Breast epithelium (tissue), 4 donors: ENCODE data around the gene RBM23. TPM values are rescaled to one million over a fixed set of nuclear protein-coding genes. Genes with fewer than 3 reads are reported as not detected.

Experiments used
- DNase-seq, 2 donors: peaks; one replicate each; pipeline ENCODE4 v3.0.0-alpha.2; 2019; ENCODE audit warnings: low spot score in 2 of 2
- H3K27ac ChIP-seq, 2 donors: fragments of 200-600 bp; sonication (generic) in 1 of 2; one replicate each; pipeline ENCODE4 v1.5.1; 2016 to 2019; ENCODE audit warnings: mild to moderate bottlenecking in 1 of 2
- H3K27me3 ChIP-seq, 2 donors: fragments of 200-600 bp; sonication (generic) in 1 of 2; one replicate each; pipeline versions ENCODE4 v1.5.1 to v1.6.0; 2017 to 2019; ENCODE audit warnings: control low read depth in 1 of 2, mild to moderate bottlenecking in 1 of 2
- H3K36me3 ChIP-seq: fragments of 200-600 bp; one replicate; pipeline ENCODE4 v1.5.1; 2019
- H3K4me1 ChIP-seq, 2 donors: fragments of 200-600 bp; sonication (generic); one replicate each; pipeline ENCODE4 v1.5.1; 2016 to 2019; ENCODE audit warnings: control low read depth in 1 of 2
- H3K4me3 ChIP-seq, 3 donors: fragments of 200-600 bp; sonication (generic); 1 replicate in 2 of 3; 2 replicates in 1 of 3; pipeline ENCODE4 v1.5.1; 2016 to 2019; ENCODE audit warnings: mild to moderate bottlenecking in 3 of 3, moderate library complexity in 2 of 3
- H3K9me3 ChIP-seq, 2 donors: fragments of 200-600 bp; sonication (generic) in 1 of 2; one replicate each; pipeline ENCODE4 v1.5.1; 2016 to 2019; ENCODE audit warnings: control low read depth in 1 of 2
- CTCF ChIP-seq, 3 donors: fragments of 450-650 bp; IDR thresholded peaks; one replicate each; pipeline ENCODE4 v1.5.1; 2016 to 2017; ENCODE audit warnings: antibody characterized with exemption in 3 of 3, mild to moderate bottlenecking in 3 of 3, moderate library complexity in 3 of 3
- POLR2A ChIP-seq: fragments of 450-650 bp; IDR thresholded peaks from one replicate; pipeline ENCODE4 v1.6.1; 2016; ENCODE audit warnings: antibody characterized with exemption, mild to moderate bottlenecking, moderate library complexity
- POLR2AphosphoS5 ChIP-seq, 3 donors: sonication (generic); formaldehyde crosslinking; IDR thresholded peaks; one replicate each; pipeline ENCODE4 v1.6.1; 2017; ENCODE audit warnings: antibody characterized with exemption in 3 of 3
- intact Hi-C: fragments of 100-400 bp; cut with DNase I; formaldehyde crosslinking; loops from one replicate; pipeline ENCODE4 v1.15.1; 2023; ENCODE audit warnings: low total_unique reads
- total RNA-seq, 3 donors: library from RNA; depleted of rRNA; stranded (reverse); fragments of >200 nt; gene quantifications; one replicate each; pipeline ENCODE4 v1.1.0, GENCODE V29; 2016

RBM23 gene
- total RNA-seq, 3 donors from 2014 or later, result 85.5 to 194 (median 174) TPM

DNA sequence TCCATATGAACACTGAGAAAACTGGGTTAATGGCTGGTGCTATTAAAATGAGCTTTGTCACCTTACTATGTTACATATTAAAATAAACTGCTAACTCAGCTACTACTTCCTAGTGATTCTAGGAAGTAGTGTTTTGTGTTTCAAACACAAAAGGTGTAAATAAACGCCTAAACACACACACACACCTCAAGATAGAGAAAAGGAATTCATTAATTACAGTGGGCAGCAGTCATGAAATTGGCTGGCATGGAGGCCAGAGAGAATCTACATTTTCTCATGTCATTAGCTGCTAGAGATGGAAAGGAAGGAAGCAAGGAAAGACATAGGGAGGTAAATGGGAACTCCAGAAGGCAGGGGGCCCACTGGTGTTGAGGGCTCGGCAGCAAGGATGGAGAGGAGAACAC lies 11.0 kb upstream of the RBM23 start:
- Histone ChIP-seq H3K27me3 (no peaks in the 10 kb centered on the region), H3K4me1 (peaks cover 3 to 11% of the 10 kb centered on the region in 2 donors), H3K36me3 (peaks cover 3% of the 10 kb centered on the region), H3K27ac (peak overlapping the region; percentile 95 to 97), H3K4me3 (peak overlapping the region; percentile 72 to 95 (median 93)), H3K9me3 (no peaks in the 10 kb centered on the region)
- no peak for DNase-seq
- intact Hi-C loops, result loop anchor here (5.0 kb wide), 1 partner anchor 1192 kb away; no protein-coding TSS in a partner anchor
- TF ChIP-seq CTCF (IDR thresholded peaks at IDR 0.05), result no peak
- no peak for TF ChIP-seq POLR2AphosphoS5 (IDR thresholded peaks at IDR 0.05)
- no peak for TF ChIP-seq POLR2A

- TF ChIP-seq CTCF (IDR thresholded peaks at IDR 0.05) (peak in 1 of 3 donors; percentile 31), POLR2AphosphoS5 (IDR thresholded peaks at IDR 0.05) (peak; percentile 93 to 95 (median 94)), POLR2A (peak; percentile 94)
- intact Hi-C loops, result no loop called here
- peaks cover 3 to 11% of the 10 kb centered on the region in 2 donors for H3K4me1 ChIP-seq
Observed at GRCh38 chr14:22929104-22929960, 10.4 kb upstream of the RBM23 start, which contains the start of gene PRMT5. Gene PRMT5, minus strand, starts transcription at chr14:22929376. Its CDS starts 15 bp downstream, at chr14:22929361.

GRCh38 chr14:22928237-22929103 lies 9.5 kb upstream of the RBM23 start:
- intact Hi-C loops, result no loop called here

More at GRCh38 chr14:22929104-22929960, 10.4 kb upstream of the RBM23 start, which contains the start of gene PRMT5:
- peak; percentile 99 to 100 for DNase-seq
- Histone ChIP-seq H3K36me3 (peaks cover 3% of the 10 kb centered on the region), H3K9me3 (no peaks in the 10 kb centered on the region), H3K4me3 (peak within 1 kb of the TSS; percentile 72 to 95 (median 93)), H3K27me3 (no peaks in the 10 kb centered on the region), H3K27ac (peak within 1 kb of the TSS; percentile 95 to 97)

GRCh38 chr14:22926316-22926715 lies 7.4 kb upstream of the RBM23 start:
- Histone ChIP-seq H3K36me3 (peaks cover 9% of the 10 kb centered on the region), H3K27me3 (no peaks in the 10 kb centered on the region)

More at GRCh38 chr14:22928237-22929103, 9.5 kb upstream of the RBM23 start:
- Histone ChIP-seq H3K9me3 (no peaks in the 10 kb centered on the region), H3K4me3 (peak overlapping the region; percentile 72 to 95 (median 93)), H3K27ac (peak overlapping the region; percentile 95 to 97), H3K36me3 (peaks cover 3% of the 10 kb centered on the region), H3K4me1 (peaks cover 3 to 11% of the 10 kb centered on the region in 2 donors), H3K27me3 (no peaks in the 10 kb centered on the region)
- no peak for TF ChIP-seq CTCF (IDR thresholded peaks at IDR 0.05)
- TF ChIP-seq POLR2AphosphoS5 (IDR thresholded peaks at IDR 0.05), result no peak
- TF ChIP-seq POLR2A, result no peak
- no peak for DNase-seq

More at GRCh38 chr14:22926316-22926715, 7.4 kb upstream of the RBM23 start:
- no peak overlapping the region for H3K4me3 ChIP-seq
- TF ChIP-seq POLR2AphosphoS5 (IDR thresholded peaks at IDR 0.05), result no peak
- no peak for TF ChIP-seq CTCF (IDR thresholded peaks at IDR 0.05)
- no peak for TF ChIP-seq POLR2A
- no peak overlapping the region for H3K27ac ChIP-seq
- peaks cover 3 to 11% of the 10 kb centered on the region in 2 donors for H3K4me1 ChIP-seq
- no peak for DNase-seq
- intact Hi-C loops, result no loop called here
- no peaks in the 10 kb centered on the region for H3K9me3 ChIP-seq
